Stimulated activated naive B cell treated with anti-CD40 and anti-IgM and Interleukin-4, amounts not matched to agents 10 μg/mL and 1 μg/mL and 100 μg/mL, for 72 hours (primary cell): Measurements from ENCODE around the gene MYPN.

Experiments
- ATAC-seq, 2 donors: fragments of 150-1000 bp; cut with Tn5 transposase; replicated peaks; 2 replicates each; pipeline ENCODE4 v1.10.0; 2021; ENCODE audit warnings: moderate library complexity in 1 of 2
- DNase-seq: peaks from one replicate; pipeline ENCODE4 v3.0.0; 2021
- H3K27ac Mint-ChIP-seq: one replicate; pipeline ENCODE4 v1.8.0; 2022; ENCODE audit warnings: mild to moderate bottlenecking, mixed read lengths
- H3K27me3 Mint-ChIP-seq, 2 donors: one replicate each; pipeline ENCODE4 v1.8.0; 2022; ENCODE audit warnings: mixed read lengths in 2 of 2
- H3K36me3 Mint-ChIP-seq, 2 donors: one replicate each; pipeline ENCODE4 v1.8.0; 2022; ENCODE audit warnings: mixed read lengths in 2 of 2, mild to moderate bottlenecking in 1 of 2
- H3K4me1 Mint-ChIP-seq, 2 donors: one replicate each; pipeline ENCODE4 v1.8.0; 2022; ENCODE audit warnings: mixed read lengths in 2 of 2, mild to moderate bottlenecking in 1 of 2
- H3K4me3 Mint-ChIP-seq, 2 donors: one replicate each; pipeline ENCODE4 v1.8.0; 2022; ENCODE audit warnings: mild to moderate bottlenecking in 2 of 2, mixed read lengths in 2 of 2, moderate library complexity in 1 of 2
- H3K9me3 Mint-ChIP-seq, 2 donors: one replicate each; pipeline ENCODE4 v1.8.0; 2022; ENCODE audit warnings: mixed read lengths in 2 of 2, mild to moderate bottlenecking in 1 of 2

MYPN gene

GRCh38 chr10:68251625-68252495 lies 142.6 kb downstream of the MYPN start:
- Mint-ChIP-seq H3K36me3 (no peaks in the 10 kb centered on the region), H3K27me3 (peaks cover 0 to 4% of the 10 kb centered on the region in 2 donors), H3K27ac (peak overlapping the region; percentile 73), H3K4me1 (peaks cover 11 to 16% of the 10 kb centered on the region in 2 donors), H3K9me3 (no peaks in the 10 kb centered on the region), H3K4me3 (peak overlapping the region in 1 of 2 donors; percentile 28)
- DNase-seq: no peak
- peak; percentile 61 to 67 for ATAC-seq

GRCh38 chr10:68253346-68253745 lies 144.1 kb downstream of the MYPN start:
- ATAC-seq (no peak), DNase-seq (no peak)
- no peak overlapping the region for H3K4me3 Mint-ChIP-seq
- no peaks in the 10 kb centered on the region for H3K36me3 Mint-ChIP-seq
- peaks cover 11 to 16% of the 10 kb centered on the region in 2 donors for H3K4me1 Mint-ChIP-seq
- H3K27me3 Mint-ChIP-seq: peaks cover 0 to 5% of the 10 kb centered on the region in 2 donors
- H3K9me3 Mint-ChIP-seq: no peaks in the 10 kb centered on the region
- H3K27ac Mint-ChIP-seq: no peak overlapping the region

DNA sequence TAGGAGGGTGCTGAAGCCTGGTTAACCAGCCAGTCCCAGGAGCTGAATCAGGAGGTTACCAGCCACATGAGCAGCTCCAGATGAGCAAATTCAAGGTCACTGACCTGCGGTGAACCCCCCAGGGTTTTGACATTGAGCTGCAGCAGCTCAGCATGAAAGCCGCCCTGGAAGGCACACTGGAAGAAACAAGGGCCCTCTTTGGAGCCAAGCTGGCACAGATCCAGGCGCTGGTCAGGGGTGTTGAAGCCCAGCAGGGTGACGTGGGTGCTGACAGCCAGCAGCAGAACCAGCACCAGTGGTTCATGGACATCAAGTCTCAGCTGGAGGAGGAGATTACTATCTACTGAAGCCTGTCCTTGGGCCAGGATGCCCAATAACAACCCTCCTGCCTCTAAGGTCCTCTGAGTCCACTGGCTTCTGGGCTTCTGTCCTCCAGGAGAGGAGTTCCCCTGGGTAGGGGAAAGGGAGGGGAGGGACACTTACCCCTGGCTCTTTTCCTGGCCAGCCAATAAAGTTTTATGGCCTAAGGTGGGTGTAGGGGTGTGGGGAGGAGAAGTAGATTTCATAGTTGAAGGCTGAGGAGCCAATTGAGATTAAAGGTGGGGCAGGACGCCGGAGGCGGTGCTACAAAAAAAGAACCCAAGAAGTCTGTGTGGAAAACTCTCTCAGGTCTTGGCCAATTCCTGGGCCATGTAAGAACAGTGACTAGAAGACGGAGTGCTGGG lies 152.0 kb downstream of the MYPN start:
- peaks cover 4 to 5% of the 10 kb centered on the region in 2 donors for H3K9me3 Mint-ChIP-seq
- H3K27ac Mint-ChIP-seq: no peak overlapping the region
- peaks cover 0 to 5% of the 10 kb centered on the region in 2 donors for H3K27me3 Mint-ChIP-seq
- DNase-seq (no peak), ATAC-seq (no peak)
- no peaks in the 10 kb centered on the region for H3K4me1 Mint-ChIP-seq
- peaks cover 0 to 3% of the 10 kb centered on the region in 2 donors for H3K36me3 Mint-ChIP-seq
- no peak overlapping the region for H3K4me3 Mint-ChIP-seq
